GM20431 (cell line): ENCODE results near the gene SLC22A17.

Experiments used
- in situ Hi-C: fragments of 300-500 bp; cut with MseI, MboI; formaldehyde crosslinking; loops from one replicate; pipeline ENCODE4 v1.15.0; 2020; ENCODE audit warnings: low sequenced_read_pairs; ENCODE audit not compliant: unreplicated experiment

Gene SLC22A17

DNA sequence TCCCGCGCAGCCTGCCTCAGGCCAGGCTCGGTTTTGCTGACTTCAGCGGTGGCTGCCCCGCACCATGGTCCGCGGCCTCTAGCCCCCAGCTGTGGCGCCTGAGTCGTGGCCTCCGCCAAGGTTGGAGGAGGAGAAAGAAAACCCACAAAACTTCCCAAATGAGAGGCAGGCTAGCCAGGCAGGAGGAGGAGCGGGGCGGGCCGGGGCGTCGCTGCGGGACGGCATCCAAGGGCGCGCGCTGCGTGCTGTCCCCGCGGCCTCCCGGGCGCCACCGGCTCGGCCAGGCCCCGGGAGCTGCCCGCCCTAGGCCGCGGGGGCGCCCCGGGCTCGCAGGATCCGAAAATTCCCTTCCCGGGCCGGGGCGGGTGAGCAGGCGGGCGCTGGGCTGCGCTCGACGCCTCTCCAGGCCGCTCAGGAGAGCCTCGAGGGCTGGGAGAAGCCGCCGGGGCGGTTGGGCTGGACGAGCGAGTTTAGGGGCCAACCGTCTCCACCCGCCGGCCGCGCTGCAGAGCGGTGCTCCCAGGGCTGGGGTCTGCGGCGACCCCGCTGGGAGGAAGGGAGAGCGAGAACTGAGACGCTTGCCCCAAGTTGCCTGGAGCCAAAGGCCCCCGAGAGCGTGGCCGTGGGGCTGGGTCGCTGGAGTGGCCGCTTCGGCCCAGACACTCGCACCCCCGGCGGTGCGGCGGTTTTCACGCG is 12.5 kb upstream of the SLC22A17 start, which contains the start of gene EFS:
Gene EFS, minus strand, starts transcription at position 137 of the 696 bp plus-strand sequence. CDS start 147 bp downstream, outside the sequence.
- in situ Hi-C loops = no loop called here

DNA sequence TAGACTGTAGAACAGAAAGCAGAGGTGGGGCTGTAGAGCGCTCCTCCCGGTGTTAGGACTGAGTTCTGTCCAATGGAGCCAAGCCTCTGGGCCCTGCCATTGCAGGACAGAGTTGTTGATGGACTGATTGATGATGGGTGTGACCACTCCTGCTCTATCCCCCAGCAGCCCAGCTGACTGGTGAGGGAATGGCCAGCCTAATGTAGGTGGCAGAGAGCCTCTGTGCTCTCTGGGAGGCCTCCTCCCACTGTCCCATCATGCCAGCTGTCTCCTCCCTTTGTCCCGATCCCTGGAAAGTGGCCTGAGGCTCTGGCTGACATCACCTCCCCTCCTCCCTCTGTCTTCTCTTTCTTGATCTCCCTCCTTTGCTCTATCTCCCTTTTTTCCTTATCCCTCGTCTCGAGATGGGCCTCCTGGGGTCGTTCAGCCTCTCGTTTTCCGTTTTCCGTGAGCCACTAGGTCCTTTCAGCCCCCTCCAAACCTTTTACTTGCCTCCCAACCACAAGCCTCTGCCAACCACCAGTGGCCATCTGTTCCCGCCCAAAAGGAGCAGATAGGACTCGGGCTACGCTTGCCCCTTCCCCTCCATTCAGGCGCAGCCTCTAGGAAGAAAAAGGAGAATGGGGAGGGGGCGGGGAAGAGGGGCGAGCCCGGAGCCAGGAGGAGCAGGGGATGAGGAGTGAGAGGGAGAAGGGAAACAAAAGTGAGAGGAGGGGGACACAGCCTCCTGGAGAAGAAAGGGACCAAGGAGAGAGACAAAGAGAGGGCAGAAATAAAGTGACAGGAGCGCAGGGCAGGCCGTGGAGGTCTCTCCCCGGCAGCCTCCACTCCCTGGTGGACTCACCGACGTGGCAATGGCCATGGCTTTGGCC is 11.7 kb upstream of the SLC22A17 start:
- in situ Hi-C loops = no loop called here

DNA sequence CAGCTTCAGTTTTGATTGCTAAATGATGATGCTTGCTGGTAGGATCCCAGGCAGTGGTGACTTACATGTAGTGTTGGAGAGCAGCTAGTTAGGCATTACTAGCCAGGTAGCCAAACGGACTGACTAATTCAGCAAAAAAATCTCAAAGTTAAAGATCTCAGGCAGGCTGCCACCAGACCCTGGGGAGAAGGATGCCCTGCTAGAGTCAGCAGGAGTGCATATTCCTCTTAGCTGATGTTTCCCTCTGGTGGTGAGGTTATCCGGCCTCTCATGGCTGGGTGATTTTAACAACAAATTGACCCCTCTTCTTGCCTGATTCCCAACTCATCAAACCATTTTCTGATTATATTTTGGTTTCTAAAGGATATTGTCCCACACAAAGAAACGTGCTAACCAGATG is 9.5 kb upstream of the SLC22A17 start:
- in situ Hi-C loops = no loop called here

DNA sequence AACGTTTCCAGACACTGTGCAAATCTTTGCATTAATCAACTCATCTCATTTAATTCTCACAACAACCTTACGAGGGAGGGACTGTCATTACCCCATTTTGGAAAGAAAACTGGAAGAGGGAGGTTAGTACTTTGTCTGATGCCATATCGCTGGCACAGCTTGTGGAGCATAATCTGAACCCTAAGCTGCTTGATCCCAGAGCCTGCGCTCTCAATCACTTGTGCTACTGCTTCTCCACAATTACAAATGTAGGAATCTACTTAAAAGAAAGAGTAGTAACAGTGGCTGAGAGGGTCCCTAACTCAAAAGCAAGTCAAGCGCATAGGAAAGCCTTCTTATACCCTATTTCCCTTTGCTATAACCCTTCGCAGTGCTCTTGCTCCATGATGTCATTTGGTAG is 9.1 kb upstream of the SLC22A17 start:
- in situ Hi-C loops = no loop called here

DNA sequence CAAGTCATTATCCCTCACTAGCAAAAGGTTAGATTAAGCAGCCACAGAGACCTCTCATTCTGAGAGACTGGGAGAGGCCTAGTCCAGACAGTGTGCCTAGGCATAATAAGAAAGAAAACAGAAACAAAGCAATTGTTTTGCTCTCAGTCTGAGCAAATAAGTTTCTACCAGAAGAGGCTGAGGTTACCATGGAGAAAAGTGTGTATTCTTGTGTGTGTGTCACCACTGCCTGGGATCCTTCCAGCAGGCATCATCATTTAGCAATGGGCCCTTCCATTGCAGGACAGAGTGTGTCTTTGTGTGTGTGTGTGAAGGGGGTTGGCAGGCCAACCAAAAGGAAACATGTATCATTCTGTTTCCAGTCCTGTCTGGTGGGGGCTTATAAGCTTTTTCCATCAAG is 8.6 kb upstream of the SLC22A17 start:
- in situ Hi-C loops = no loop called here

DNA sequence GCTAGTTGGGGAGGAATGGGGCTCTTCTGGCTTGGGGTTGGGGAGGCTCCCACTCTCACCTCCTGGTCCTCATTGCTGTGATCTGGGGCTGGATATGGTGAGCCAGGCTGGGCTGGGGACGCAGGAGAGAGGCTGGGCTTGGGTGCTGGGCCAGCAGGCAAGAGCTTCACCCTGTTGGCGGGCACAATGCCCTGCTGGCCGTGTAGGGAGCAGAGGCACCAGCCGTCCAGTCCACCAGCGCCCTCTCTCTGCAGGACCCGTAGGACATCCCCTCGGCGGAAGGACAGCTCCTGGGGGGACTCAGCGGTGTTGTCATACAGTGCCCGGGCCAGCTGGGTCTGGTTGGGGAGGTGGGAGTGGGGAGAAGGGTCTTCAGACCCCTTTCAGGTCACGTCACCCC is 7.8 kb upstream of the SLC22A17 start:
- in situ Hi-C loops = no loop called here

DNA sequence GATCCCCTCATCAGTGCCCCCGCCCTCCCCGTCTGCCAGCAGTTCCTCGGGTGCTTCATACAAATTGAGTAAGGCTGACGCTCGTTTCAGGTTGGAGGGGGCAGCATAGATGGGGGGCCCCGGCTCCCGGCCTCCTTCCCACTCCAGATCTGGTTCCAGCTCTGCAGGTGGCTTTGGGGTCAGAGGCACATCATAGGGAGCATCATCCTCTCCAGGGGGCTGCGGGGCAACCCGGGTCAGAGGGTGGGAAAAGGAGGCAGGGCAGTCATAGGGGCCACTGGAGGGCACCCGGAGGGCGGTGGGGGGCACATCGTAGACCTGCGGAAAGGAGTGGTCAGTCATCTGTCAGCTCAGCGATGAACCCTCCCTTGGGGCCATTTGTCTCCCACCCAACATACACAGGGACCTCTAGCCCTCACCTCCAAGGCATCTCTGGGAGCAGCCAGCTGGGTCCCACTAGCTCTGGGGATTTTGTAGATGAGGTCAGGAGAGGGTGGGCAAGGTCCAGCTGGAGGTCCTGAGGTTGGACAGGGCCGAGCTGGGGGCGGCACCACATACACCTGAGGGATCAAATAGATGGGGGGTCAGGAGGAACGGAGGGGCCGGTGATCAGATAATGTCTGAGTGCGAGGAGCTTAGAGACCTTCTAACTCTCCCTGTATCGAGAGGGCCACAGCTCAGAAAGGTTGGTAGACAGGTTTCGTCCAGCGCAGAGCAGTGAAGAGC is 7.2 kb upstream of the SLC22A17 start:
- in situ Hi-C loops = no loop called here

DNA sequence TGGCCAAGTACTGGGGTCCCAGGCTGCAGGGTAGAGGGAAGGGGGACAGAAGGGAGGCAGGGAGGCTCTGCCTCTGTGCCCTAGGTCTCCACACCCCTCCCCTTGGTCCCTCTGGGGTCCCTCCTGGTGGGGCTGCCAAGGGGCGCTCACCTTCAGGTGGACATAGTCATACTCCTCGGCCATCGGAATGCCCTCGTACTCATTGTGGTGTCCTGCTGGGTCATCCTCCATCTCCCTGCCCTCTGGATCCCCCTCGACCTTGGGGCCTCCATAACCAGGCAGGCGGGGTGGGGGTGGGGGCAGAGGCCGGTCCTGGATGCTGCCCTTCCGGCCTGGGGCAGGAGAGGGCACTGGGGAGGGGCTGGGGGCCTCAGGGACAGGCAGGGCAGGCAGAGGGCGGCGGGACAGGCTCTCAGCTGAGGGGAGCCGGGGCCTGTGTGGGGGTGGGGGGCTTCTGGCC is 6.5 kb upstream of the SLC22A17 start:
- in situ Hi-C loops = no loop called here

DNA sequence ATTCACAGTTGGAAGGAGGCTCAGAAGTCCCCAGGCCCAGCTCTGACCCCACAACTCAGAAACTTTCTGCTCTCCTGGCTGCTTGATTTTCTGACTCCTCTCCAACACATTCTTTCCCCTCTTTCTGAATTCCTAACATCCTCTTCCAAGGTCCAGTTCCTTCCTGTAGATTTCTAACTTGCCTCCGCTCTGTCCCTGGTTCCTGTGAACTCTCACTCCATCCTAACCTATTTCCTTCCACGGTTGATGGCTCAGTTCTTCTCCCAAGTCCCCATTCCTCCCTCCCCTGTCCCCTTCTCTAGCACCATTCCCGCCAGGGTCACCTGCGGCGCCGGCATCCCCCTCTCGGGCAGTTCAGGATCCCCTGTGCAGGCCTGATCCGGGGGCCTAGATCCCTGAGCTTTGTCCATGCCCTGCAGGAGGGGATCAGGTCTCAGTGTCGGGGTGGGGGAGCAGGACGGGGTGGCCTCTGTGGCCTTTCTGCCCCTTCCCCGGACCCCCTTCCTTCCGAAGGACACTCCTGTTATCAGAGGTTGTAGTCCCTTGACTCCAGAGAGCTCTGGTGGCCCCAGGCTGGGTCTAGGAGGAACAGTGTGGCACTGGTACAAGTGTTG is 6.0 kb upstream of the SLC22A17 start:
- in situ Hi-C loops = no loop called here

DNA sequence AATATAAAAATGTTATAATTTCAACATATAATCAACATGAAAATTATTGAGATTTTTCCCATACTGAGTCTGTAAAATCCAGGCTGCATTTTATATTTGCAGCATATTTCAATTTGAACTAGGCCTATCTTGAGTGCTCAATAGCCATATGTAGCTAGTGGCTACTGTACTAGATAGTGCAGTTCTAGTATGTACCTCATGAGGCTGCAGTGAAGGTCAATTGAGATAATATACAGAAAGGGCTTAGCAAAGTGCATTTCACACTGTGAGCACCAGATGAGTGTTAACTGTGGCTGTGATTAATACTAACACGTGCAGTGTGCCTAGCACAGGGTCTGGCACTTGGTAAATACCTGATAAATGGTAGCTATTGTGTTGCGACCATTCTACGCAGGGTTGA is 5.4 kb upstream of the SLC22A17 start:
- in situ Hi-C loops = no loop called here

DNA sequence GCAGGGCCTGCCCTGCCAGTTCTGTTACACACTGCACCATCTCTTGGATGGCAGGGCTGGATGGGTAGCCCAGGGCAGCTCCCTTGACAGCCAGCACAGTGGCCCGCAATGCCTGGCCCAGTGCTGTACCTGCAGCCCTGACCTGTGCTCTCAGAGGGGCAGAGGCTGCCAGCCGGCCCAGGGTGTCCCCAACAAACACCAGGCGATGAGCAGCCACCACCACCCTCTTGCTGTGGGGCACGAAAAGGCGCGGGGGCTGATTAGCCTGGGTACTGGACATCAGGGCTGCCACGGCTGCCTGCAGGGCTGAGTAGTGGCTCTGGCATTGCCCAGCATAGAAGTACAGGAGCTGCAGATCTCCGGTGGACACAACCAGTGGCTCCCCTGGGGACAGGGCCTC is 4.6 kb upstream of the SLC22A17 start:
- in situ Hi-C loops = no loop called here

DNA sequence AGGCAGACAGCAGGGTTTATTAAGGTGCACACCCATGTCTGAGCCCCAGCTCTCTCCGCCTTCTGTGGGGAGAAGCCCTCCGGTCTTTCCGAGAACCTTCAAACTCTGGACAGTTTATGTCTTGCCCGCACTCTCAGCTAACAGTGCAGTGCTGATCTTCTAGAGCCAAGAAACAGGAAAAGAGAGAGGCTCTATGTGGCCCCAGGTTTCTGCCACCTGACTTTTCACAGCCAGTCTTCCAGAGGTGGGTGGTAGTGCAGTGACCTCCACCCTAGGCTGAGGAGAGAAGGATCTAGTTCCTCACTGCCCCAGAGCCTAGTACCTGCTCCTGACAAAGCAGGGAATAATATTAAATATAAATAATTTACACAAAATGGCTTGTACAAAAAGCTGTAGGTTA is 4.0 kb upstream of the SLC22A17 start:
- in situ Hi-C loops = no loop called here

DNA sequence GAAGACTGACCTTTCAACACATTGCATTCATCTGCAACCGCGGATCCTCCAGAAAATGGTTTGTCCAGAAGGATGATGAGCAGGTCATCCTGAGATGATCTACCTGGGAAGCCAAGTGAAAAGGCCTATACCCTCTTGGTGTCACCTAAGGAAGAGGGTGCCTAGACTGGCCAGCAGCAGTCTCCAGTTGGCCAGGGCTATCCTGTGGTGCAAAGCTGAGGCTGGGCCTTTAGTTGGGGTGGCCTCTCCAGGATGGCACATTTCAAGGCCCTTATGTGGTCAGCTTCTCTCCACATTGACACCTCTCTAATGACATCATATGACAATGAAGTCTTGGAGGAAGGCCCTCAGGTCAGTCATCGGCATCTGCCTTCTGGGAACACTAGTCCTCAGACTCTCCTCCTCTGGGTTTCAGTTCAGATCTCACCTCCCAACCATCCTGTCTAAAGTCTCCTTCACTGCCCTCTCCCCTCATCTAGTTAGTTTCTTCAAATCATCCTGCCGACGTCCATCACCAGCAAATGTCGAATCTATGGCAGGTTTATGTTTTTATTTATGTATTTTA is 3.3 kb upstream of the SLC22A17 start:
- in situ Hi-C loops = no loop called here

DNA sequence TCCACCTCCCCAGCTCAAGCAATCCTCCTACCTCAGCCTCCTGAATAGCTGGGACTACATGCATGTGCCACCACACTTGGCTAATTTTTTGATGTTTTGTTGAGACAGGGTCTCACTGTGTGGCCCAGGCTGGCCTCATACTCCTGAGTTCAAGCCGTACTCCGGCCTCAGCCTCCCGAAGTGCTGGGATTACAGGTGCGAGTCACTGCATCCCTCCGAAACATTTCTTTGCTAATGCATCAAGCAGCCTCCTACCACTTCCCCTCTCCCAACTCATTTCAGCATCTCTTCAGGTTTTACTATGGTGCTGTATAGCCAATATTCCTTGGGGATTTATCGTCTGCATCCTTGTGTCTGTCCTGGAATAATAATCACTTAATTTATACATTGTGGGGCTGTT is 2.3 kb upstream of the SLC22A17 start:
- in situ Hi-C loops = no loop called here

DNA sequence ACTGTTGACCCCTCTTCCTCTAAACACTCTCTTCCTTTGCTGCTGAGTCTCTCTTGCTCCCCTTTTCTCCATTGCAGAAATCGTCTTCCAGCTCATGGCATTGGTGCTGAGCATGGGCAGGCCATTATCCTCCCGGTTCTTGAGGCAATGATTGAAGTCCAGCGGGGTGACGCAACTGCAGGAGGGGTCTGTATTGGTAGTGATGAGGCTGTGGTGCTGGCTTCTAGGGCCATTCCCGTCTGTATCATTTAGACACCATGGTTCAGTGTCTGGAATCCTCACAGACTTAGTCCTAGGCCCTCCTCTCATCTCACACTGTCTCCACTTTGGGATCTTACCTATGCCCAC is 720 bp upstream of the SLC22A17 start:
- in situ Hi-C loops = no loop called here

DNA sequence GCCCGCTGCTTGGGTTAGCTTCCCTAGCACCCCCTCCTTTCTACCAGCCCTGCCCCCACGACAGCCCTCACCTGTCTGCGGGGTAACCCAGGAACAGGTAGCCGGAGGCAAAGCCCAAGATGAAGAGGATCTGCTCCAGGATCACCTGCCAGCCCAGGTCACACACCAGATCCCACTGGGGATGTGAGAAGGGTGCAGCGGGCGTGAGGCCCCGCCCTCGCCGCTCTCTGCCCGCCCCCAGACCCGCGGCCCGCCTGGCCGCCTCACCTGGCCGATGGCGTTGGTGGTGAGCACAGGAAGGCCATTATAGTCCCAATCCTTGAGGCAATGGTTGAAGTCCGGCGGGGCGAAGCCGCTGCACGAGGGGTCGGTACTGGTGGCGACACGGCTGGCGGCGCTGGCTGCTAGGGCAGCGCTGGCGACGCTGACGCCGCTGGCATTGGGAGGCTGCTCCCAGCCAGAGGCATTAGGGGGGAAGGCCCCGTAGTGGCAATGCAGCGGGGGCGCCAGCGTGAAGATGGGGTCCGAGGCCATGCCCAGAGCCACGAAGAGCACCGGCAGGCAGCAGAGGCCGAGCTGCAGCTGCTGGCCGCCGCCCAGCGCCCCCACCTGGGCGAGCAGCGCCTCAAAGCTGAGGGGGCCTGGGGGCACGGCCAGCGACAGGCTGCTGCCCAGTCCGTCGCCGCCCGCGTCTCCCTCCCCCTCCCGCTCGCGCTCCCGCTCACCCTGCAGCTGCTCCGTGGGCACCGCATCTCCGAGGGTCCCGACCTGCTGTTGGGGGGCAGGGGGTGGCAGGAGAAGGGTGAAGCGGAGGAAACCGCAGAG is 794 bp downstream of the SLC22A17 start:
- in situ Hi-C loops = no loop called here

DNA sequence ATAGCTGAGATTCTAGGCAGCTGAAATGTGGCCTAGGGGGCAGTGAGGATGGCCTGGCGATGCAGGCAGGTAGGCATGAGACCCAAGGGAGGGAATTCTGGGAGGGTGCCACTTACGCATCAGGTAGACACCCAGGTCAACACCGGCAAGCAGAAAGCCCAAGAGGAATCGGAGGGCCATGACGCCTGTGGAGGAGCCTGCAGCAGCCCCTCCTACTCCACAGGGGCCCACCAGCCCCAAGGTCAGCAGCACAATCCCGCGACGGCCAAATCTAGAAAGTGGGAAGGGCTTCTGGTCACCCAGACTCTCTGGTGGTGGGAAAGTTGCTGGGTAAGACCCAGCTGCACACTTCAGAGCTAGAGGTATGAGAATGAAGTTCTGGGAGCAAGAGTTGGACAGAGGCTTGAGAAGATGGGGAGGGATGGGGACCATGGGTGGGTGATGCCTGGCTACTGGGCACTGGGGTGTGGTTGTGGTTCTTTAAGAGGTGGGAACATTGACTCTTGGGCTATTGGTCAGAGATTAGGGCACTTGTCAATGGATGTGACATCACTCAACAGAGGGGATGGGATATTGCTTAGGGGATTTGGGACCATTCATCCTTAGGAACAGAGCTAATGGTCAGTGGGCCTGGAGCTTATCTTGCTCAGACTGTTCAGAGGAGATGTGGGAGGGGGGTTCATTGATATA is 3.4 kb downstream of the SLC22A17 start:
- in situ Hi-C loops = no loop called here

DNA sequence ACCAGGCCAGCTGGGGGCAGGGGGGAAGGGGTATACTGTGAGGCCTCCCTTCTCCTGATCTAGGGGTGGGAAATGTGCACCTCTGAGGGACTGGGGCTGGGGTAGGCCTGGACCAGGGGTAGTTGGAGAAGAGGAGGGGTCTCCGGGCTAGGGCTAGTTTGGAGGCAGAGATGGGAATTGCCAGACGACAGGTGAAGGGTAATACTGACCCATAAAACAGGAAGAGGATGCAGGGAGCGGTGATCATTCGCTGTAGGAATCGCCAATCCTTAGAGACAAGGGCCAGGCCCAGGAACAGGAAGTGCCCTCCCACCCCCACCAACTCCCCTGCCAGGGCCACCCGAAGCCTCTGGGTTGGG is 4.4 kb downstream of the SLC22A17 start:
- in situ Hi-C loops = no loop called here
